GM12878 (cell line): ENCODE data around the gene GALNS. TPM values are rescaled to one million over a fixed set of nuclear protein-coding genes. Genes with fewer than 3 reads are reported as not detected.

Source experiments
- ATAC-seq: fragments of 200-7000 bp; cut with Tn5 transposase; 3 replicates; pipeline ENCODE4 v1.9.1; 2020; ENCODE audit warnings: mild to moderate bottlenecking, moderate library complexity
- BruUV-seq: library from RNA; stranded (reverse); fragments of 400-500 nt; replicated peaks from 2 replicates; lab custom pipeline; 2021; lab: Mats Ljungman, UMichigan
- CTCF ChIA-PET: fragments of 300-600 bp; sonication (Branson Sonifier 250); formaldehyde crosslinking; extraction: SDS; loops from one replicate; lab custom pipeline; 2021; ENCODE audit warnings: inconsistent platforms; lab: Yijun Ruan, JAX
- POLR2A ChIA-PET: fragments of 350-600 bp; formaldehyde crosslinking; extraction: SDS; loops from one replicate; lab custom pipeline; 2021; ENCODE audit warnings: inconsistent platforms; lab: Charles Lee
- RAD21 ChIA-PET: fragments of 300-600 bp; sonication (Branson Sonifier 250); formaldehyde crosslinking; loops from one replicate; lab custom pipeline; 2023; ENCODE audit warnings: antibody characterized with exemption; ENCODE audit not compliant: unreplicated experiment; lab: Charles Lee
- SMC1A ChIA-PET: fragments of 300-600 bp; sonication (Branson Sonifier 250); formaldehyde crosslinking; loops from one replicate; lab custom pipeline; 2023; ENCODE audit not compliant: unreplicated experiment, uncharacterized antibody; lab: Charles Lee
- DNase-seq: peaks from one replicate; pipeline ENCODE4 v3.0.0-alpha.2; 2011; ENCODE audit warnings: low read depth, low spot score
- FAIRE-seq: peaks from 3 replicates; lab custom pipeline; 2011; peaks lifted over from hg19 to GRCh38; lab: Jason Lieb, UNC
- H2AFZ ChIP-seq: 2 replicates; pipeline ENCODE4 v1.6.0; 2011; ENCODE audit warnings: low read depth, low read length, control low read depth; ENCODE audit not compliant: control insufficient read depth
- H3K27ac ChIP-seq: 2 replicates; pipeline ENCODE4 v1.5.1; 2011; ENCODE audit warnings: control low read depth; ENCODE audit not compliant: control insufficient read depth, insufficient read depth
- H3K27me3 ChIP-seq, 2 experiments: replicated peaks in 1 of 2; 2 replicates each; pipeline versions ENCODE4 v1.6.0 to v1.6.1; 2011; ENCODE audit warnings: low read length in 1 of 2; ENCODE audit not compliant: control insufficient read depth in 2 of 2, insufficient read depth in 2 of 2
- H3K36me3 ChIP-seq, 2 experiments: 2 replicates each; pipeline ENCODE4 v1.5.1; 2011; ENCODE audit warnings: low read length in 1 of 2; ENCODE audit not compliant: control insufficient read depth in 2 of 2, insufficient read depth in 2 of 2
- H3K4me1 ChIP-seq: 2 replicates; pipeline ENCODE4 v1.6.1; 2011; ENCODE audit warnings: mild to moderate bottlenecking, low read length, moderate library complexity, mixed read lengths; ENCODE audit not compliant: control insufficient read depth, insufficient read depth
- H3K4me2 ChIP-seq: 2 replicates; pipeline ENCODE4 v1.6.0; 2011; ENCODE audit warnings: control low read depth; ENCODE audit not compliant: control insufficient read depth, insufficient read depth
- H3K4me3 ChIP-seq: fragments of 200-600 bp; sonication (generic); 2 replicates; pipeline ENCODE4 v1.5.1; 2016
- H3K79me2 ChIP-seq: 2 replicates; pipeline ENCODE4 v1.6.0; 2011; ENCODE audit warnings: low read length; ENCODE audit not compliant: control insufficient read depth, insufficient read depth
- H3K9ac ChIP-seq: 2 replicates; pipeline ENCODE4 v1.8.0; 2011; ENCODE audit warnings: low read length, control low read depth, mixed read lengths; ENCODE audit not compliant: control insufficient read depth, insufficient read depth
- H3K9me3 ChIP-seq: replicated peaks from 3 replicates; pipeline ENCODE4 v1.5.1; 2011; ENCODE audit warnings: mild to moderate bottlenecking, low read length; ENCODE audit not compliant: control insufficient read depth, insufficient read depth
- H4K20me1 ChIP-seq: 2 replicates; pipeline ENCODE4 v1.6.0; 2011; ENCODE audit not compliant: control insufficient read depth, insufficient read depth
- E2F8 ChIP-seq: fragments of 450-650 bp; IDR thresholded peaks from 2 replicates; pipeline ENCODE4 v1.6.1; 2018; ENCODE audit warnings: mild to moderate bottlenecking, low read depth, moderate library complexity; ENCODE audit not compliant: partially characterized antibody
- WGBS: methylation state at CpG from one replicate; pipeline ENCODE4 v1.1.6; 2016; ENCODE audit warnings: low lambda C conversion rate; ENCODE audit not compliant: insufficient replicate concordance, insufficient coverage; ENCODE audit errors: missing lambda C conversion rate; 5-methylcytosine and 5-hydroxymethylcytosine counted together
- in situ Hi-C: fragments of 300-500 bp; cut with MboI; formaldehyde crosslinking; loops from 9 replicates; pipeline ENCODE4 v1.14.3; 2018; ENCODE audit warnings: mixed read lengths
- intact Hi-C: fragments of 100-400 bp; cut with micrococcal nuclease; formaldehyde crosslinking; loops from one replicate; pipeline ENCODE4 v1.14.2; 2022; ENCODE audit not compliant: unreplicated experiment
- polyA plus RNA-seq, 11 experiments: library from polyadenylated mRNA; depleted of rRNA in 4 of 11; unstranded in 6 of 11; stranded (reverse) in 5 of 11; fragments of >200 nt; fragmentation: Nextera tagmentation in 4 of 11; fragmentation: Illumina TruSeq in 1 of 11; extraction: Ambion mirVana in 4 of 11; extraction: Trizol in 1 of 11; gene quantifications; 1 replicate in 1 of 11; 2 replicates in 10 of 11; pipeline versions ENCODE4 v1.2.1 to v1.2.3, GENCODE V29; 2011 to 2016; ENCODE audit warnings: inconsistent platforms in 2 of 11, missing spikeins in 2 of 11, low read depth in 1 of 11
- total RNA-seq, 4 experiments: library from RNA; depleted of rRNA in 3 of 4; stranded (reverse); fragments of >200 nt in 3 of 4; fragmentation: Illumina TruSeq in 1 of 4; extraction: Trizol in 1 of 4; gene quantifications; 2 replicates each; pipeline versions ENCODE4 v1.2.1 to v1.2.3, GENCODE V29; 2013 to 2021

Gene GALNS
- total and polyA plus RNA-seq, 10 of the 15 experiments (the other 5 are each of a cell fraction or from before 2014, with no cell fraction given) = 0.37 to 12.4 (median 5.3) TPM

- Histone ChIP-seq H3K9me3 (no peaks in the 10 kb centered on the region), H3K4me2 (no peak overlapping the region), H4K20me1 (no peaks in the 10 kb centered on the region), H3K4me3 (no peak overlapping the region), H3K4me1 (no peaks in the 10 kb centered on the region), H3K79me2 (no peaks in the 10 kb centered on the region), H3K27ac (no peak overlapping the region), H3K36me3 (no peaks in the 10 kb centered on the region; a peak in 3 of 4 replicates), H3K9ac (no peak overlapping the region), H3K27me3 (no peaks in the 10 kb centered on the region), H2AFZ (no peak overlapping the region)
- in situ Hi-C loops = no loop called here
- no peak for DNase-seq
- SMC1A ChIA-PET = interaction anchor here (0.6 kb wide), 1 partner anchor 15 kb away, joined by 3 read pairs; no protein-coding TSS in a partner anchor
- no peak for TF ChIP-seq E2F8
- CTCF ChIA-PET = no interaction called here
- ATAC-seq = no peak
- RAD21 ChIA-PET = no interaction called here
- WGBS = 95% methylated on average over 32 of the region's 34 CpGs
- BruUV-seq = no TSS peak
- intact Hi-C loops = no loop called here
- POLR2A ChIA-PET = no interaction called here
- FAIRE-seq = no peak
These were observed 41.1 kb upstream of the GALNS start for GRCh38 chr16:88897696-88898425.
